NCI-H2107 treated with DMSO at 0.1 percent for 48 hours (cell line): ENCODE measurements around the gene CTSH.
"Not testable (repeated sequence)": the region's sequence is repeated elsewhere in the genome, so short reads cannot be mapped to it uniquely, and the experiment has no call there.

Experiments used
- DNase-seq: peaks from one replicate; lab custom pipeline; 2025; ENCODE audit not compliant: unreplicated experiment; lab: John Stamatoyannopoulos, UW

Gene CTSH

GRCh38 chr15:78944202-78944625 lies 632 bp downstream of the CTSH start:
- DNase-seq, result no peak

GRCh38 chr15:78943692-78944091 lies 1.2 kb downstream of the CTSH start:
- DNase-seq, result no peak

GRCh38 chr15:78942741-78943140 lies 2.1 kb downstream of the CTSH start:
- no peak for DNase-seq

- no peak for DNase-seq
Measured at GRCh38 chr15:78938658-78939488, 6.0 kb downstream of the CTSH start.

- no peak for DNase-seq
Measured at GRCh38 chr15:78937132-78937739, 7.6 kb downstream of the CTSH start.

GRCh38 chr15:78934655-78935023 lies 10.2 kb downstream of the CTSH start:
- DNase-seq, result no peak

GRCh38 chr15:78933823-78934654 lies 10.8 kb downstream of the CTSH start:
- no peak for DNase-seq

- DNase-seq, result no peak
Measured at GRCh38 chr15:78933187-78933822, 11.5 kb downstream of the CTSH start.

- DNase-seq, result no peak
Measured at GRCh38 chr15:78932258-78932808, 12.5 kb downstream of the CTSH start.

GRCh38 chr15:78931439-78932257 lies 13.2 kb downstream of the CTSH start:
- no peak for DNase-seq

GRCh38 chr15:78930577-78931388 lies 14.1 kb downstream of the CTSH start:
- no peak for DNase-seq

GRCh38 chr15:78929536-78930264 lies 15.1 kb downstream of the CTSH start:
- DNase-seq, result no peak

GRCh38 chr15:78928616-78929093 lies 16.2 kb downstream of the CTSH start:
- DNase-seq, result no peak

GRCh38 chr15:78928176-78928575 lies 16.7 kb downstream of the CTSH start:
- not testable (repeated sequence) for DNase-seq

- DNase-seq, result no peak
Measured at GRCh38 chr15:78927077-78927790, 17.6 kb downstream of the CTSH start.

- no peak for DNase-seq
Measured at GRCh38 chr15:78925956-78926743, 18.7 kb downstream of the CTSH start.

- no peak for DNase-seq
Measured at GRCh38 chr15:78925076-78925624, 19.7 kb downstream of the CTSH start.
